GM19452 (cell line): ENCODE measurements around the gene PIGV.
A peak's percentile ranks its signal among the peaks of the same experiment; 100 is the strongest.
"Not testable (repeated sequence)": the region's sequence is repeated elsewhere in the genome, so short reads cannot be mapped to it uniquely, and the experiment has no call there.

ENCODE experiments used
- ATAC-seq: cut with Tn5 transposase; IDR thresholded peaks from one replicate; pipeline ENCODE4 v1.9.1; 2021; ENCODE audit not compliant: unreplicated experiment

PIGV gene

DNA sequence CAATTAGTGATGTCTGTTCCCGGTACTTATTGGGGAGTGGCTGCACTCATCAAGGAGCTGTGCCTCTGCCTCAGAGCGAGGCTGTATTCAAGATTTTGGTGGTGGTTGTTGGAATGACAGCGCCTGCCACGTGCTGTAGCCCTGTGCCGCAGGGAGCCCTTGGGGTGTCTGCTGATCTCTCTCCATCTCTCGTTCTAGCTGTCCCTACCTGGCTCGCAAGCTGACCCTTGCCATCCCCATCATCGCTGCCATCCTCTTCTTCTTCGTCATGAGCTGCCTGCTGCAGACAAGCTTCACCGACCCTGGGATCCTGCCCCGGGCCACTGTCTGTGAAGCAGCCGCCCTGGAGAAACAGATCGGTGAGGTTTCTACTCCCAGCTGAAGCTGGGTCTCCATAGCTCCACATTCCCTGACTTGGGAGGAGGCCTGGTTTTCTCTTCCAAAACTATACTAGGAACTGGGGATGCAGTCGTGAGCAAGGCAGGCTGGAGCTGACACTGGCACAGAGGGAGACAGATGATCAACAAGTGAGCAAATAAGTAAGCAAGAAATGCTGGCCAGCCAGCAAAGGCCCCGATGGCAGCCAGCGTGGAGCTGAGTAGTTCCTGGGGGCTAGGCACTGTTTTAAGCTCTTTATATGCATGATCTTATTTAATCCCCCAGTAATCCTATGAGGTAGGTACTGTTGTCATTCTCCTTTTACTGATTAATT, 44.7 kb downstream of the PIGV start:
- no peak for ATAC-seq

DNA sequence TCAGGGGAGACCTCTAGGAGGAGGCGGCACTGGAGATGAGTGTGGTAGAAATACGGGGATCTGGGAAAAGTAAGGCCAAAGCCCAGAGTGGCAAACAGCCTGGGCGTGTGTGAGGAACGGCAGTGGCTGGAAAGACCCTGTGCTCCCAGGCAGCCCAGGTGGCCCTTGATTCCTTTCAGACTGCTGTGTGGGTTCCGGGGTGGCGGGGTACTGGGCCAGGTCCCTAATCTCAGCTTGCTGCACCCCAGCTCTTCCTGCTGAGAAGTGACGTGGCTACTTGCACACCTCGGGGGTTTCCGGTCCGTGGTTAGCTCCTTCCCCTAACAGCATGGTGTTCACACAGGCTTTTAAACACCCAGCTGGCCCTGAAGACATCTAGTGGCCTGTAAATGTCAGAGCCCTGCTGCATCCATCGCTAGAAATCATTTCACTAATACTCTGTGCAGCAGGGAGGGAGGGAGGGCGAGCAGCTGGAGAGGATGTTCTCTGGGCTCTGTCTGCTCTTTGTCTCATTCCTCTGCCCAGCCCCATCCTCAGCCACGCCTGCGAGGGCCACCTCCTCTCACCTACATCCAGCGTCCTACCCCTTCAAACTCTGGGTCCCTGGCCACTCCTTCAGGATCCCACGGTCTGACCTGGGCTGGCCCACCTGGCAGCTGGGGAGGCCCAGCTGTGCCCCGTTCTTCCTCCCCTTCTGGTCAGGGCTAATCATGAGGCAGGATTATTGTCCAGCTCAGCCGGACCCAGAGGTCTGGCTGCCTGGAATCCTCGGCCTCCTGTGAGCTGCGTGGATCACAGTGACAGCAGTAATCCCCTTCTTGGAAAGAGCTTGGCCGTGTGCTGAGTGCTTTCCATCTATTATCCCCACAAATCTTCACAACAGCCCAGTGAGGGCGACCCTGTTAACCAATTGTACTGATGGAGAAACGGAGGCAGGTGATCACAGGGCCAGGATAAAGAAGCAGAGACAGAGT, 46.0 kb downstream of the PIGV start:
- peak; percentile 88 for ATAC-seq

GRCh38 chr1:26837665-26838064, 49.9 kb downstream of the PIGV start:
- not testable (repeated sequence) for ATAC-seq

DNA sequence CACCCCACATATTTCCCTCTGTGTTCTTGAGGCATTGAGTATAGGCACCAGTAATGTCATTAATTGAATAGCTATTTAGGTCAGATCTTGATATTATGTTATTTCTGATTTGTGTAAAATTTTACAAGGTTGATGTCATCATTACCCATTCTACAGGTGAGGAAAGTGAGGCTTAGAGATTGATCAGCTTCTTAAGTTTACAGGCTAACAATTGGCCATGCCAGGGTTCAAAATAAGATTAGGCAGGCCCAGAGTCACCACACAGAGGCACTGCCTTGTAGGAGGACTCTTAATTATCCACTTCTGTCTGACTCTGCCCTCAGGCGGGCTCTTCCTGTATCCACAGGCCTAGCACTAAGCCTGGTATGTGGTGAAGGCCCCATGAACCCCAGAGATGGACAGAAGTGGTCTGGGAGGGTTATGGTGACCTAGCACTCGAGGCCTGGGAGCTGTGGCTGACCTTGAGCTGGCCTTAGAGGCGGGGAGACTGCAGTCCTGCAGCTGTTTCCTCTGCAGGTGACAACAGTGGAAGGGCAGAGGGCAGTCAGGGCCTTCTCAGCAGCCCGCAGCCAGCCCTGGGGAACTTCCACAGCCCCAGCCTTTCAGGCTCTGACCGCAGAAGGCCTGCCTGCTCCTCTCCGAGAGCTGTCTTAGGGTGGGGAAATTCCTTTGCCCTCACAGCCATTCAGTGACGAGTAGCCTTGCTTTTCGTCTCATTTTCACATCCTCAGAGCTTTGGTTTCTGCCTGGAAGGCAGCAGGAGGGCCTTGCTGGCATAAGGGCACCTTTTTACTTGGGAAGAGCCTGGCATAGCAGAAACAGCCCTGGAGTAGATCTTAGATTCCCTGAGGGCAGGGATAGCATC, 51.0 kb downstream of the PIGV start:
- ATAC-seq: peak; percentile 86

DNA sequence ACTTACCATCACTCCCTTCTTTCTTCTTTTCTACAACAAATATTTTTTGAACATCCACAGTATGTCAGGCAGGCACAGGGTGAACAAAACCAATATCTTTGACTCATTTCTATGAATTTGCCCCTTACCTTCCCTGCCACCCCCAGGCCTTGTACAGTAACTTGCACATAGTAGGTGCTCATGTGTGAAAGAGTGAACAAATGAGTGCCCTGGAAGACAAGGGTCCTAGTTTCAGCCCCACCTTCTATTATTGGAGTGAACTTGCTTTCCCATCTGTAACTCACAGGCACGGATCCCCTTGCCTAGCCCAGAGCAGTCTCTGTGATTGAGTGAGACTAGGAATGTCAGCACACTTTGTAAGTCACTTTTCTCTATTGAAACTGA, 51.6 kb downstream of the PIGV start:
- ATAC-seq: peak; percentile 11

- no peak for ATAC-seq
Observed at GRCh38 chr1:26839779-26840178, 52.0 kb downstream of the PIGV start.

DNA sequence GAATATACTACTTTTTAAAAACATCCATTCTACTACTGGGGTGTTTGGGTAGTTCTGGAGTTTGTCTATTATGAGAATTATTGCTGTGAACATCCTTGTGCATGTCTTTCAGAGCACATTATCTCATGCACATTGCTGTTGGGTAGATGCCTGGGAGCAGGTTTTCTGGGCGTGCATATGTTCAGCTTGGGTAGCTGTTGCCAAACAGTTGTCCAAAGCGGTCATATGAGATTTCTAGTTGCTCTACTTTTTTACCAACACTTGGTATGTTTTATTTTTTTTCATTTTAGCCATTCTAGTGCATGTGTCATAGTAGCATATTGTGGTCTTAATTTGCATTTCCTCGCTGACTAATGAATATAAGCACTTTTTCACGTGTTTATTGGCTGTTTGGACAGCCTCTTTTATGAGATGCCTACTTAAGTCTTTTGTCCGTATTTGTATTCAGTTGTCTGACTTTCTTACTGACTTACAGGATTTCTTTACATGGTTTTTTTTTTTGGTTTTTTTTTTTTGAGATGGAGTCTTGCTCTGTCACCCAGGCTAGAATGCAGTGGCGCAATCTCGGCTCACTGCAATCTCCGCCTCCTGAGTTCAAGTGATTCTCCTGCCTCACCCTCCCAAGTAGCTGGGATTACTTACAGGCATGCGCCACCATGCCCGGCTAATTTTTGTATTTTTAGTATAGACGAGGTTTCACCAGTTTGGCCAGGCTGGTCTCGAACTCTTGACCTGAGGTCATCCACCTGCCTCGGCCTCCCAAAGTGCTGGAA, 56.9 kb downstream of the PIGV start:
- ATAC-seq: no peak

GRCh38 chr1:26847826-26848225, 60.1 kb downstream of the PIGV start:
- ATAC-seq: not testable (repeated sequence)
